NCI-H748 treated with DMSO at 0.1 percent for 48 hours (cell line): ENCODE measurements around the gene IREB2.

Experiments used
- DNase-seq: peaks from one replicate; lab custom pipeline; 2025; lab: John Stamatoyannopoulos, UW

The IREB2 gene

DNA sequence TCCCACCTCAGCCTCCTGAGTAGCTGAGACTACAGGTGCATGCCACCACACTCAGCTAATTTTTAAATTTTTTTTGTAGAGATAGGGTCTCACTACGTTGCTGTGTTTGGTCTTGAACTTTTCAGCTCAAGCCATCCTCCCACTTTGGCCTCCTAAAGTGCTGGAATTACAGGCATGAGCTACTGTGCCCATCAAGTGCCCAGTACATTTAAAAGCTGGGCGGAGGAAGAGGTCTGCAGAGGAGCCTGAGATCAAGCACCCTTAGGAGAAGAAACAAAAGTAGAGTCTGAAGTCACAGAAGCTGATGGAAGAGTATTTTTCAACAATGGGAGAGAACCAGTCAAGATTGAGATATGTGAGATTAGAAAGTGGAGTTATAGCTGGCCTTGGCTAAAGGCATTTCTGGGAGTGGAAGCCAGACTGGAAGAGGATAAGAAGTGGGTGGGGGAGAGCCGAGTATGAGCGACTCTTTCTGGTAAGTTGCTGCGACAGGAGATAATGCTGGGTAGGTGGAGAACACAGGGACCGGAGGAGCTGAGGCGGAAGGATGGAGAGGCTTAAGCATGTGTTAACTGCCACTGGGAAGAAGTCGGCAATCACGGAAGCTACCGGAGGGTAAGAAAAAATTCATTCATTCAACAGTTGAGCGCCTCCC is 782 bp upstream of the IREB2 start:
- no peak for DNase-seq

DNA sequence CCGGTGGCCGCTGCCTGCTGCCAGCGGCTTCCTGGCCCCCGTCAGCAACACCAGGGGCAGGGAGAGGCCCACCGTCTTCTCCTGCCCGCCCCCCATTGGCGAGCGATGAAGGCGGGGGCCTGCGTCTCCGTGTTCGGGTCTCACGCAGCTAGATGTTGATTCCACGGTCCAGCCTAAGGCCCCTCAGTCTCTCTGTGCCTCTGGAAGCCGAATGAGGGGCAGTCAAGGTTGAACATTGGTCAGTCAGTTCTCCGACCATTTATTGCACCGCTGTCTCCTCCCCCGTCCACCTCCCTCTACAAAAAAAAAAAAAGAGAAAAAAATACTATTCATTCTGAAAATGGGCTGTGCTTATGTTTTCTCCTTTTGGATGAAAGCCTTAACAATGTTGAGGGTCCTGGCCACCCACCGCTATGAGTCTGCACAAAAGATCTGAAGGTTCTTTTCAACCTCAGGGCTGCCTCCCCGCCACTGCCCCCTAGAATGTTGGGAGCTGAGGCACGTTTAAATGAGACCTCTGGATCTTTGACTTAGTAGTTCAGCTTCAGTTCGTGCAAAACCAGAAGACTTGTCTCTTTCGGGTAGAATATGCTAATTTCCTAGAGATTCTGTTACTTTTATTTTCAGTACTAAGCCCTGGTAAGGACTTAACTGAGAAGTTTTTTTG is 736 bp downstream of the IREB2 start:
- no peak for DNase-seq

DNA sequence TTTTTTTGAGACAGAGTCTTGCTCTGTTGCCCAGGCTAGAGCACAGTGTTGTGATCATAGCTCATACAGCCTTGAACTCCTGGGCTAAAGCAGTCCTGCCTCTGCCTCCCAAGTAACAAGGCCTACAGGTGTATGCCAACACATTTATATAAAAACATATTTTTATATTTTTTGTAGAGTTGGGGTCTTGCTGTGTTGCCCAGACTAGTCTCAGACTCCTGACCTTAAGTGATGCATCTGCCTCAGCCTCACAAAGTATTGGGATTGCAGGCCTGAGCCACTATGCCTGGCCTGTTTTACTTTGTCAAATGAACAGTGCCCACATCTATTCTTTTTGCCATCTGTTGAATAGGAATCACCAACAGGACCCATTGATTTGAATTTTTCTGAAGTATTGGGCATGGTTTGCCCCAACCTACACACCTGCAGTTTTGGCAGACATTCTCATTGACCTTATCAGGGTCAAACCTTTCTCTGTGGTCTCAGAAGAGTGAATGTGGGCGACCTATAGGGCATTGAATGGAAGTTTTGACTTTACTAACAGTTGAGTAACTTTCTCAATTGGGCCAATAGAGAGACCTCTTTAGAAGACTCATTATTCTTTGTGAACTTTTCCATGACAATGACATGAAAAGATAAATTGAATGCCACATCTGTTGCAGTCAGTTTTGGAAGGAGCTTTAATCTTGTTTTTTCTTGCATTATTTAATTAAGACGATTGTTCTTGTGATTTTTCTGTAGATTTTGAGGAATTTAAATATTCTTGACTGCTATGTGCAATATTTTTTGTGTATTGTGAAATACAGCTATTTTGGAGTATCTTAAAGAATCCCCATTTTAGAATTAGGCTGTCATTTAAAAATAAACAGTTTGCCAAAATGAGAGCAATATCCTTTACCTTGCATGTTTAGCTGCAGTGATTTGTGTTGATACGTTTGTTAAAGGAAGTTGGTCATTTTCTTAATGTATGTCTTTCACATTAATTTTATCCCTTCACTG is 2.7 kb downstream of the IREB2 start:
- no peak for DNase-seq

GRCh38 chr15:78444255-78444654 is 6.2 kb downstream of the IREB2 start:
- DNase-seq, result no peak

DNA sequence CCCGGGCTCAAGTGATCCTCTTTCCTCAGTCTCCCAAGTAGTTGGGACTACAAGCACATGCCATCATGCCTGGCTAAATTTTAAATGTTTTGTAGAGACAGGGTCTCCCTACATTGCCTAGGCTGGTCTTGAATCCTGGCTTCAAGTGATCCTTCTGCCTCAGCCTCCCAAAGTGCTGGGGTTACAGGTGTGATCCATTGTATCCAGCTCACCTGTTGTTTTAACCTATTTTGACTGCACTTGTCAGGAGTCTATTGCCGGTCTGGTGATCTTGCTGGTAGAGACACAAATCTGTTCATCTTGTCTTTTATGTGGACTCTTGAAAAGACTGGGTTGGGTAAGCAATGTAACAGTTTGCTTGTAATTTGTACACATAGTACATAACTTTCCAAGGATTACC is 7.9 kb downstream of the IREB2 start:
- DNase-seq, result no peak

- DNase-seq, result no peak
These were observed 8.5 kb downstream of the IREB2 start for GRCh38 chr15:78446551-78446950.

GRCh38 chr15:78448441-78449219 is 10.6 kb downstream of the IREB2 start:
- DNase-seq, result no peak

DNA sequence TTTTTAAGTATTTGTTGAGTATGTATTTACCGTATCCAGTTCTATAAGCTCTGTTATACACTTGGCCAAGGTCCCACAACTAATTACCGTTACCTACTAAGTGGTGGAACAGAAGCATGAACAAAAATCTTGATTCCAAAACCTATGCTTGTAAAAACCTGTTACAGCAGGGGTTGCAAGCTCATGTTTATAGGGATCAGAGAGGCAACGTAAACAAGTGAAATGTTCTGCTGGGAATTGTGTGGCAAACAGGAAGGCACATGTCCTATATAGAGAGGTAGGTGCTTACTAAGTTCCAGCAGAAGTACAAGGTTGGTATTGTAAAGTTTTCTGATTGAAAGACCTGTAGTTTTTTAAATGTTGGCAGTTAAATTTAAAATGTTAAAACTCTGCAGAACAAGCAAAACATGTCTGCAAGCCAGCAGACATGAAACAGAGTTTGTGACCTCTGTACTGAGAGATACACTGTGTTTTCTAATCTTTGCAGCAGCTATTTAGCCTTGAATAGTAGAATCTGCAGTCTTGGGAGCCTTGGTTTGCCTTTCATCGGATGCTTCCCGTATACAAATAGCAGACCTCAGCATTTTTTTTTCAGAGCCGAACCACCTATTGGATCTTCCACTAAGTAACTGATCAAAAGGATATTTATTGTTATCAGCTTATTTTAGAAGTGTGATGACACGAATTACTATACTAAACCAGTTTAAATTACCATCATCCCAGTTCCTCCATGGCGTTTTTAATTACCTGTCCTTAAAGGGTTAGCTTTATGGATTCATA is 11.4 kb downstream of the IREB2 start:
- DNase-seq, result no peak

GRCh38 chr15:78450285-78450858 is 12.4 kb downstream of the IREB2 start:
- no peak for DNase-seq

- DNase-seq, result no peak
These were observed 14.5 kb downstream of the IREB2 start for GRCh38 chr15:78452485-78452884.

GRCh38 chr15:78453447-78453846 is 15.4 kb downstream of the IREB2 start:
- DNase-seq, result no peak

DNA sequence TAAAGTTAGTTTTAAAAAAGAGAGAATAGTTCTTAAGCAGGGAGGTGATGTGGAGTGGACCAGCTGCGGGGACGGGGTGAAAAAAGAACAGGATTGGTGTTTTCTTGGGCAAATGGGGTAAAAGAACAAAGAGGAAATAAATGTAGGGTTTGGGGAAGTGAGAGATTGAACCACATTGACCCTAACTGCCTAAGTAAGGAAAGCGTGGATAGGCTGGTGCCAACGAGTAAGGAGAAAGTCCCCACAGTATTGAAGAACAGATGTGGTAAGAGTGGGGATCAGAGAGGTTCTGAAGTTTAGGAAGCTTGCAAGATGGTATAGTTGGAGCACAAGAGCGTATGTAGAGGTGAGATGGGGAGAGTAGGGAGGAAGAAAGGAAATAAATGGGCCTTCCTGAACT is 17.0 kb downstream of the IREB2 start:
- DNase-seq, result no peak

- DNase-seq, result no peak
These were observed 17.7 kb downstream of the IREB2 start for GRCh38 chr15:78455749-78456148.

- DNase-seq, result no peak
These were observed 18.4 kb downstream of the IREB2 start for GRCh38 chr15:78456426-78456825.

DNA sequence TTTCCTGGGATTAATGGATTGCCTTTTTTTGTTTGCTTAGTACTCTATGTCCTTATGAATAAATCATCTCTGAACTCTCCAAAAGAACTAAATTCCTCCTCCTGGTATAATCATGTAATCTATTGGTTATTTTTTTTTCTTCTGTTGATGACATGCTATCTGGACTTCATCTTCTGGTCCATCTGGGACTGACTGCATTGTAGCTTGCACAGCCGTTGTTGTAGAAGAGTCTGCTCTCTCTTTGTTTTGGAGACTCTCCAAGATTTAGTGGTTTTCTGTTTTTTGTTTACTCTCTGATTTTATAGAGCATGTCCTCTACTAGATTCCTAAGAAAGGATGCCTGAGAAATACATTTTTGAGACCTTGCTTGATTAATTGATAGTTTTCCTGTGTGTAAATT is 19.1 kb downstream of the IREB2 start:
- DNase-seq, result no peak

DNA sequence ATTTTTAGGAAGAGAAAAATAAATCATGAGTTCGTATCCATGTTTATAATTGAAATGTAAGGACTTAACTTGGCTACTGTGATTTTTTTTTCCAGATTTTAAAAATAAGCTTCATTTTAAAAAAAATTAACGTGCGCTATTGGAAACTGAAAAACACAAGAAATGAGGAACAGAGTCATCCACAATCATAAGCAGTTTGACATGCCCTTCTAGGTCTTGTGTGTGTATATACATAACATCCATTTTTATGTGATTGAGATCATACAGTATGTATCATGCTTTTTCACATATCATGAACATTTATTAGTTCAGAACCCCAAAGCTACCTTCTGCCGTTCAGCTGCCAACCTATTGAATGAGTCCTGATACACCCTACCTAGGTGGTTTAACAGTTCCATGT is 22.7 kb downstream of the IREB2 start:
- DNase-seq, result no peak

GRCh38 chr15:78461171-78461888 is 23.3 kb downstream of the IREB2 start:
- no peak for DNase-seq

- DNase-seq, result no peak
These were observed 31.0 kb downstream of the IREB2 start for GRCh38 chr15:78469031-78469430.

- DNase-seq, result no peak
These were observed 39.3 kb downstream of the IREB2 start for GRCh38 chr15:78477295-78477694.

- no peak for DNase-seq
These were observed 41.6 kb downstream of the IREB2 start for GRCh38 chr15:78479650-78480049.
